Spinal cord (tissue), 10 donors: Measurements from ENCODE around the gene ATP5PB. TPM values are rescaled to one million over a fixed set of nuclear protein-coding genes. Genes with fewer than 3 reads are reported as not detected.

Source experiments
- DNase-seq, 6 donors: peaks; one replicate each; pipeline versions ENCODE4 v3.0.0 to v3.0.0-alpha.2; 2013 to 2015; ENCODE audit warnings: low spot score in 6 of 6, low read depth in 4 of 6
- H3K27ac ChIP-seq: one replicate; pipeline ENCODE4 v1.5.1; 2013; ENCODE audit warnings: low read depth, low read length, control low read depth
- H3K27me3 ChIP-seq: one replicate; pipeline ENCODE4 v1.6.1; 2013; ENCODE audit warnings: low read length; ENCODE audit not compliant: control insufficient read depth, insufficient read depth
- H3K36me3 ChIP-seq: one replicate; pipeline ENCODE4 v1.6.1; 2013; ENCODE audit warnings: low read length; ENCODE audit not compliant: control insufficient read depth, insufficient read depth
- H3K4me1 ChIP-seq: one replicate; pipeline ENCODE4 v1.6.1; 2013; ENCODE audit warnings: low read length; ENCODE audit not compliant: control insufficient read depth, insufficient read depth
- H3K4me3 ChIP-seq: one replicate; pipeline ENCODE4 v1.5.1; 2013; ENCODE audit warnings: low read depth, low read length, control low read depth
- H3K9me3 ChIP-seq: one replicate; pipeline ENCODE4 v1.6.1; 2013; ENCODE audit warnings: low read length; ENCODE audit not compliant: control insufficient read depth, insufficient read depth
- WGBS: methylation state at CpG from one replicate; pipeline ENCODE4 v1.1.5; 2013; ENCODE audit warnings: missing lambda C conversion rate; ENCODE audit not compliant: insufficient coverage; 5-methylcytosine and 5-hydroxymethylcytosine counted together
- polyA plus RNA-seq, 2 donors: library from polyadenylated mRNA; unstranded; fragments of 120-200 nt; gene quantifications; one replicate each; pipeline ENCODE4 v1.2.1, GENCODE V29; 2013; ENCODE audit not compliant: insufficient read length in 2 of 2
- small RNA-seq: library from RNA; depleted of rRNA; stranded (forward); fragments of <200 nt; gene quantifications from one replicate; pipeline ENCODE3, GENCODE V24; 2014; ENCODE audit warnings: low replicate concordance
- total RNA-seq, 2 donors: library from RNA; depleted of rRNA in 1 of 2; stranded (reverse); fragments of 120-200 nt in 1 of 2; fragments of >200 nt in 1 of 2; gene quantifications; one replicate each; pipeline versions ENCODE4 v1.2.3 to v1.2.4, GENCODE V29; 2013 to 2014
- donor health status: healthy.

The ATP5PB gene
- total and polyA plus RNA-seq, 4 donors: 333 to 409 (median 354) TPM

DNA sequence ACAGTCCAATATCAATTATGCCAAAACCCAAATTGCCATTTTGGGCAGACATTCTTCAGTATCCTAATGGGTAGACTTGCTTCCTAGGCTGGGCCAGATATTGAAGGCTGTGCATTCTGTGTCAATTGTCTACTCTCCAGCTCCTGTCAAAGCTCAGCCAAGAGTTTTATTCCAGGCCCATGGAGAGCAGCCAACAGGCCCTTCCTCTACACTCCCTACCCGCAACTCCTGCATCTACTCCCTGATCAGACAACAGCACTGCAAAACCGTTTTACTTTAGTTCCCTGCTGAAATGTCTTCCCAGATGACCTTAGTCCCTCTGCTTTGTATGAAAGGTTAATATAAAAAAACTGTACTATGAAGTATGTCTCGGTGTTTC, 60.7 kb downstream of the ATP5PB start:
- peaks cover 54% of the 10 kb centered on the region for H3K4me1 ChIP-seq
- DNase-seq: peak in 4 of 6 donors; percentile 58 to 88 (median 71)
- peak overlapping the region; percentile 58 for H3K27ac ChIP-seq
- no peaks in the 10 kb centered on the region for H3K9me3 ChIP-seq
- no peaks in the 10 kb centered on the region for H3K27me3 ChIP-seq
- H3K36me3 ChIP-seq: no peaks in the 10 kb centered on the region
- no CpG with 5 or more reads among the region's 3 CpGs for WGBS
- H3K4me3 ChIP-seq: no peak overlapping the region

DNA sequence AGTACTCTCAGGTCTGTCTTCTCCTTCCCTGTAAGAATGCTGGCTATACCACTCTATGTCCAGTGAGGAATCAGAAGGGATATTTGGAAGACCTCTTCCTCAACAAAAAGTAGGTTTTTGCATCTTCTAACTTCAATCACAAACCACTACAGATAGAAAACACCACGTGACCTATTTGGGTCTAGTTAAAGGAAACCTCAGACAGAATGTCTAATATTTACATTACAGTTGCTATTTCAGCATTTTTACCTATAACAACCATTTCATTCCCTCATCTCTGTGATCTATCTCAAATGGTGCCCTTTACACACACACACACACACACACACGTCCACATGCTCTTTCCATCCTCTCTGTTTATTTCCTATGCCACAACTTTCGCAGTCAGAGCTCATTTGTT, 62.1 kb downstream of the ATP5PB start:
- H3K36me3 ChIP-seq: no peaks in the 10 kb centered on the region
- H3K27me3 ChIP-seq: peaks cover 6% of the 10 kb centered on the region
- 91% methylated on average over 3 of the region's 3 CpGs for WGBS
- no peak for DNase-seq
- H3K4me3 ChIP-seq: no peak overlapping the region
- peaks cover 68% of the 10 kb centered on the region for H3K4me1 ChIP-seq
- no peaks in the 10 kb centered on the region for H3K9me3 ChIP-seq
- no peak overlapping the region for H3K27ac ChIP-seq

Small RNAs within 50 kb of the gene (small RNA-seq; reads per million reads assigned to genes)
- gene RF00019: not detected
- not detected for gene RNU6-792P

Other genes with a start within 250 kb of the ATP5PB start
- gene DENND2D, start 248.8 kb upstream of the ATP5PB start, total RNA-seq: 10 to 100 TPM in 1 of 2 donors, 1 to 10 TPM in 1; 7.1 to 10.3 TPM
- 1 to 10 TPM; 1.9 to 3.7 TPM for gene DENND2D, start 248.8 kb upstream of the ATP5PB start, polyA plus RNA-seq
- gene CHI3L2, start 221.8 kb upstream of the ATP5PB start, total RNA-seq: under 1 TPM; 0.89 to 0.94 TPM
- under 1 TPM in 1 of 2 donors, not detected in 1; 0.47 TPM for gene CHI3L2, start 221.8 kb upstream of the ATP5PB start, polyA plus RNA-seq
- gene CHIA, start 158.6 kb upstream of the ATP5PB start, total RNA-seq: not detected
- not detected for gene CHIA, start 158.6 kb upstream of the ATP5PB start, polyA plus RNA-seq
- gene OVGP1, start 21.7 kb upstream of the ATP5PB start, total RNA-seq: 1 to 10 TPM; 2.9 to 3.0 TPM
- 1 to 10 TPM; 4.9 to 9.9 TPM for gene OVGP1, start 21.7 kb upstream of the ATP5PB start, polyA plus RNA-seq
- 10 to 100 TPM; 20.1 to 27.3 TPM for gene WDR77, start 208 bp upstream of the ATP5PB start, total RNA-seq
- 10 to 100 TPM; 41.2 to 47.5 TPM for gene WDR77, start 208 bp upstream of the ATP5PB start, polyA plus RNA-seq
- gene C1orf162, start 24.5 kb downstream of the ATP5PB start, total RNA-seq: 1 to 10 TPM; 2.9 to 3.7 TPM
- gene C1orf162, start 24.5 kb downstream of the ATP5PB start, polyA plus RNA-seq: 1 to 10 TPM; 5.5 to 6.2 TPM
- 10 to 100 TPM in 1 of 2 donors, 1 to 10 TPM in 1; 7.2 to 11.1 TPM for gene ADORA3, start 54.2 kb downstream of the ATP5PB start, total RNA-seq
- gene ADORA3, start 54.2 kb downstream of the ATP5PB start, polyA plus RNA-seq: 10 to 100 TPM; 10.4 to 14.5 TPM
- gene TMIGD3, start 54.2 kb downstream of the ATP5PB start, total RNA-seq: 1 to 10 TPM; 2.4 to 9.5 TPM
- gene TMIGD3, start 54.2 kb downstream of the ATP5PB start, polyA plus RNA-seq: 1 to 10 TPM; 5.8 to 6.0 TPM
- 10 to 100 TPM; 29.3 to 54.2 TPM for gene RAP1A, start 170.3 kb downstream of the ATP5PB start, total RNA-seq
- gene RAP1A, start 170.3 kb downstream of the ATP5PB start, polyA plus RNA-seq: 10 to 100 TPM; 61.6 to 84.4 TPM